Smooth muscle cell (in vitro differentiated cells): ENCODE data around the gene AGFG2. TPM values are rescaled to one million over a fixed set of nuclear protein-coding genes. Genes with fewer than 3 reads are reported as not detected.

ENCODE experiments used
- DNase-seq: peaks from one replicate; lab custom pipeline; 2025; ENCODE audit not compliant: unreplicated experiment; lab: John Stamatoyannopoulos, UW
- H2AFZ ChIP-seq: fragments of 200-600 bp; sonication (generic); 2 replicates; pipeline ENCODE4 v1.6.0; 2016; ENCODE audit warnings: antibody characterized with exemption, low read depth, mild to moderate bottlenecking
- H3F3A ChIP-seq: fragments of 200-600 bp; sonication (generic); 2 replicates; pipeline ENCODE4 v1.6.0; 2017; ENCODE audit warnings: antibody characterized with exemption, low read depth
- H3K27ac ChIP-seq: fragments of 200-600 bp; sonication (generic); 2 replicates; pipeline ENCODE4 v1.5.1; 2016; ENCODE audit warnings: low read depth, mild to moderate bottlenecking
- H3K27me3 ChIP-seq: fragments of 200-600 bp; sonication (generic); 2 replicates; pipeline ENCODE4 v1.6.1; 2016; ENCODE audit warnings: low read depth, mild to moderate bottlenecking
- H3K36me3 ChIP-seq: fragments of 200-600 bp; sonication (generic); 2 replicates; pipeline ENCODE4 v1.5.1; 2016; ENCODE audit warnings: low read depth
- H3K4me1 ChIP-seq: fragments of 200-600 bp; sonication (generic); 2 replicates; pipeline ENCODE4 v1.5.1; 2016; ENCODE audit warnings: low read depth
- H3K4me2 ChIP-seq: fragments of 200-600 bp; sonication (generic); 2 replicates; pipeline ENCODE4 v1.6.0; 2016; ENCODE audit warnings: mild to moderate bottlenecking
- H3K4me3 ChIP-seq: fragments of 200-600 bp; sonication (generic); 2 replicates; pipeline ENCODE4 v1.5.1; 2016; ENCODE audit warnings: mild to moderate bottlenecking
- H3K79me2 ChIP-seq: fragments of 200-600 bp; sonication (generic); 2 replicates; pipeline ENCODE4 v1.6.0; 2016; ENCODE audit warnings: low read depth, mild to moderate bottlenecking
- H3K9ac ChIP-seq: fragments of 200-600 bp; sonication (generic); 2 replicates; pipeline ENCODE4 v1.6.0; 2016; ENCODE audit warnings: low read depth
- H3K9me3 ChIP-seq: fragments of 200-600 bp; sonication (generic); replicated peaks from 2 replicates; pipeline ENCODE4 v1.5.1; 2016; ENCODE audit warnings: low read depth
- H4K20me1 ChIP-seq: fragments of 200-600 bp; sonication (generic); 2 replicates; pipeline ENCODE4 v1.6.0; 2016; ENCODE audit warnings: low read depth
- CTCF ChIP-seq: fragments of 200-600 bp; sonication (generic); IDR thresholded peaks from 2 replicates; pipeline ENCODE4 v1.5.1; 2017; ENCODE audit warnings: borderline replicate concordance, mild to moderate bottlenecking, antibody characterized with exemption; ENCODE audit not compliant: insufficient read depth, poor library complexity, severe bottlenecking
- WGBS: methylation state at CpG from one replicate; pipeline ENCODE4 v1.1.7; 2016; ENCODE audit warnings: low lambda C conversion rate; 5-methylcytosine and 5-hydroxymethylcytosine counted together
- polyA plus RNA-seq: library from polyadenylated mRNA; unstranded; fragments of >200 nt; fragmentation: Nextera tagmentation; extraction: Ambion mirVana; gene quantifications from 2 replicates; pipeline ENCODE4 v1.2.1, GENCODE V29; 2016
- total RNA-seq: library from RNA; depleted of rRNA; stranded (reverse); fragments of >200 nt; gene quantifications from 2 replicates; pipeline ENCODE4 v1.2.3, GENCODE V29; 2014

Gene AGFG2
- total and polyA plus RNA-seq, 2 experiments from 2014 or later, result 2.7 to 8.4 TPM

GRCh38 chr7:100602889-100603725, 64.1 kb downstream of the AGFG2 start:
- peaks cover 3% of the 10 kb centered on the region for H3K79me2 ChIP-seq
- no peaks in the 10 kb centered on the region for H3K9me3 ChIP-seq
- H2AFZ ChIP-seq, result no peak overlapping the region
- no peaks in the 10 kb centered on the region for H3K27me3 ChIP-seq
- peak overlapping the region; percentile 57 for H3K27ac ChIP-seq
- H3K4me3 ChIP-seq, result peak overlapping the region; percentile 56
- peaks cover 19% of the 10 kb centered on the region for H4K20me1 ChIP-seq
- H3F3A ChIP-seq, result peaks cover 25% of the 10 kb centered on the region
- DNase-seq, result peak; percentile 18
- no peaks in the 10 kb centered on the region for H3K36me3 ChIP-seq
- peaks cover 19% of the 10 kb centered on the region for H3K4me1 ChIP-seq
- H3K4me2 ChIP-seq, result peak overlapping the region; percentile 95
- 12% methylated on average over 19 of the region's 21 CpGs for WGBS
- no peak overlapping the region for H3K9ac ChIP-seq
- TF ChIP-seq CTCF, result no peak

GRCh38 chr7:100603726-100604027, 64.7 kb downstream of the AGFG2 start:
- H3K27me3 ChIP-seq, result no peaks in the 10 kb centered on the region
- H3K4me2 ChIP-seq, result peak overlapping the region; percentile 95
- no peak for DNase-seq
- H3K36me3 ChIP-seq, result no peaks in the 10 kb centered on the region
- no peak overlapping the region for H3K9ac ChIP-seq
- no peak for TF ChIP-seq CTCF
- H3K79me2 ChIP-seq, result peaks cover 3% of the 10 kb centered on the region
- WGBS, result 7% methylated on average over 10 of the region's 10 CpGs
- H3F3A ChIP-seq, result peaks cover 25% of the 10 kb centered on the region
- no peak overlapping the region for H2AFZ ChIP-seq
- peaks cover 19% of the 10 kb centered on the region for H3K4me1 ChIP-seq
- no peaks in the 10 kb centered on the region for H3K9me3 ChIP-seq
- peak overlapping the region; percentile 57 for H3K27ac ChIP-seq
- peak overlapping the region; percentile 56 for H3K4me3 ChIP-seq
- peaks cover 19% of the 10 kb centered on the region for H4K20me1 ChIP-seq

GRCh38 chr7:100604028-100604975, 65.3 kb downstream of the AGFG2 start:
- Histone ChIP-seq H3K27me3 (no peaks in the 10 kb centered on the region), H3K27ac (peak overlapping the region; percentile 57), H3K9me3 (no peaks in the 10 kb centered on the region), H3K4me3 (peak overlapping the region; percentile 56), H3K36me3 (no peaks in the 10 kb centered on the region), H2AFZ (peak overlapping the region; percentile 59), H3K9ac (no peak overlapping the region), H4K20me1 (peaks cover 19% of the 10 kb centered on the region), H3K4me1 (peaks cover 19% of the 10 kb centered on the region), H3K4me2 (peak overlapping the region; percentile 95), H3F3A (peaks cover 25% of the 10 kb centered on the region), H3K79me2 (peaks cover 3% of the 10 kb centered on the region)
- peak; percentile 60 for DNase-seq
- under 1% methylated on average over 37 of the region's 70 CpGs for WGBS
- TF ChIP-seq CTCF, result peak; percentile 37
